Daoy (cell line): Measurements from ENCODE around the gene ARHGAP4. TPM values are rescaled to one million over a fixed set of nuclear protein-coding genes. Genes with fewer than 3 reads are reported as not detected.

ENCODE experiments used
- DNase-seq: peaks from one replicate; pipeline ENCODE4 v3.0.0-alpha.2; 2015; ENCODE audit warnings: low read depth
- total RNA-seq: library from RNA; depleted of rRNA; stranded (reverse); fragments of >200 nt; shearing (Covaris generic); gene quantifications from 2 replicates; pipeline ENCODE4 v1.2.3, GENCODE V29; 2014

The ARHGAP4 gene
- total RNA-seq, 1 experiment from 2014 or later: 2.6 TPM

GRCh38 chrX:153906126-153906917 lies 19.7 kb downstream of the ARHGAP4 start:
- DNase-seq: no peak

- no peak for DNase-seq
These were observed 20.5 kb downstream of the ARHGAP4 start for GRCh38 chrX:153905481-153906095.

DNA sequence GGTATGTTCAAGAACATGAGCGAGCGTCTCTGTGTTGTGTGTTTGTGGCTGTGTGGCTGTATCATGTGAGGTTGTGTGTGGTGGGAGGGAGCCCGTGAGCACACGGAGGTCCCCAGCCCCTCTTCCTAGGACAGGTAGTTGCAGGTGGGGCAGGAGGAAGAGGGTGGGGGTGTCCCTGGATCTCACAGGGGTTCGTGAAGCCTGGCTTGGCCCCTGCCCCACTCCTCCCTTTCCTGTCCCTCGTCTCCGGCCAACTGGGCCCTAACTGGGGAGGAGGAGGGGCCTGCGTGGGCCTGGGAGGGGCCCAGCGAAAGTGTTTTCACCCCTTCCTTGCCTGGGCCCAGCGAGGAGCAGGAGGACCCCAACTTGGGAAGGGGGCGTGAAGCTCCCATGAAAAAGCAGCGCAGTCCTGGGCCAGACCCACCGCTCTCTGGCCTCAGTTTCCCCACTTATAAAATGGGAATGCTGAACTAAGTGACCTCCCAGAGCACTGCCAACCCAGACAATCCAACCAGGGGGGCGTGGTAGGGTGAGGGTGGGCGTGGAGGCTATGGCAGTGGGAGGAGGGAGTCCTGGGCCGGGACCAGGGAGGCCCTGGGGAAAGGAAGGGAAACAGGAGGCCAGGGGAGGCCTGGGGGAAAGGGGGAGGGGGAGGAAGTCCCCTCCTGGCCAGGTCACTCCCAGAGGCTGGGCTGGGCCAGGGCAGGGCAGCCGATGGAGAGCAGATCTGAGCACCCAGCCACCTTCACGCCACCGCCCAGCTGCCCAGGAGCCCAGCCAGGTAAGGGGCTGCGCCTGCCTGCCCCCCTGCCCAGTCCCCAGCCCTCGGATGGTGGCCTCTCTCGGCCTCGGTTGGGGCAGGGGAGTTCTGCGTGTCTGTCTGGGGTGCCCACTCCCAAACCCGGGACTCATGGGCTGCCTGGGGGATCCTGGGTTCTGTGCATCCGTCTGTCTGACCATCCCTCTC lies 21.8 kb downstream of the ARHGAP4 start, which contains the start of gene AVPR2:
Gene AVPR2, plus strand, starts transcription at position 683 of the 967 bp plus-strand sequence. CDS start 473 bp downstream, outside the sequence.
- DNase-seq: no peak

- no peak for DNase-seq
These were observed 22.7 kb downstream of the ARHGAP4 start for GRCh38 chrX:153903238-153903980.

GRCh38 chrX:153902385-153902784 lies 23.7 kb downstream of the ARHGAP4 start:
- DNase-seq: peak; percentile 76

- DNase-seq: no peak
These were observed 24.3 kb downstream of the ARHGAP4 start for GRCh38 chrX:153901753-153902140.

GRCh38 chrX:153900831-153901752 lies 25.0 kb downstream of the ARHGAP4 start:
- DNase-seq: peak; percentile 89

DNA sequence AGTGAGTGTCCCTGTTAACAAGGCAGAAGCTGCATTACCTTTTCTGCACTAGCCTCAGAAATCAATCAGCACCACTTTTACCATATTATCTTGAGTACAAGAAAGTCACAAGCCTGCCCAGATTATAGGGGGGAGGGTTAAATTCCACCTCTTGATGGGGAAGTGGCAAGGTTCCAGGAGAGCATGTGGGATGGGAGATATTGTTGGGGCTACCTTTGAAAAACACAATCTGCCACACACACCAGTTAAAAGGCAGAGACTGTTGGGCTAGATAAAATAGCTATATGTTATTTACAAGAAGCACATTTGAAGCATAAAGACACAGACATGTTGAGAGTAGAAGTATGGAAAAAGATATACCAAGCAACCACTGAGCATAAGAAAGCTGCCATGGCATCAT lies 28.2 kb downstream of the ARHGAP4 start:
- DNase-seq: no peak

DNA sequence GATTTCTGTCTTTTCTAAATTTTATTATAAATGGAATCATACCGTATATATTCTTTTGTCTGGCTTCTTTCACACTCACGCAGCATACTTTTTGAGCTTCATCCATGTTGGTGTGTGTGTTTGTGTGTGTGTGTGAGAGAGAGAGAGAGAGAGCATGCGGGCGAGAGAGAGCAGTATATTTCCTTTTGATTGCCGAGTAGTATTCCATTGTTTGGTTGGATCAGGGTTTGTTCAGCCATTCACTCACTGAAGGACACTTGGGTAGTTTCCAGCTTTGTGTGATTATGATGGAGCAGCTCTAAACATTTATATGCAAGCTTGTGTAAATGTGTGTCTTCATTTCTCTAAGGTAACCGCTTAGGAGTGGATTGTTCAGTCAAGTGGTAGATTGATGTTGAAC lies 36.9 kb downstream of the ARHGAP4 start:
- no peak for DNase-seq

DNA sequence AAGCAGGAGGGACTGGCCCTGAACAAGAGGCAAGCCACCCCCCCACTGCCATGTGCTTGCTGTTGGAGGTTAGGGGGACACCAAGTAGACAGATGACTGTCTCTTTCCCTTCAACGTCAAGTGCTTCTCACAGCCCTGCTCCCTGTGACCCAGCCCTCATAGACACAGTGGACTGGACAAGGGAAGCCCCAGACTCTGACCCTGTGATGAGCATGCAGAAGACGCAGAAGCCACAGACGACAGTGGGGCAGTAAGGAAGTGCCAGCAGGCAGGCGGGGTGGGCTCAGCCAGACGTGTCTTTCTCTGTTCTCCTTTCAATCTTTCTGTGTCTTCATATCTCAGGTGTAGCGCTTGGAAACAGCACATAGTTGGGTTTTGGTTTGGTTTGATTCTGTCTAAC lies 37.7 kb downstream of the ARHGAP4 start:
- no peak for DNase-seq

DNA sequence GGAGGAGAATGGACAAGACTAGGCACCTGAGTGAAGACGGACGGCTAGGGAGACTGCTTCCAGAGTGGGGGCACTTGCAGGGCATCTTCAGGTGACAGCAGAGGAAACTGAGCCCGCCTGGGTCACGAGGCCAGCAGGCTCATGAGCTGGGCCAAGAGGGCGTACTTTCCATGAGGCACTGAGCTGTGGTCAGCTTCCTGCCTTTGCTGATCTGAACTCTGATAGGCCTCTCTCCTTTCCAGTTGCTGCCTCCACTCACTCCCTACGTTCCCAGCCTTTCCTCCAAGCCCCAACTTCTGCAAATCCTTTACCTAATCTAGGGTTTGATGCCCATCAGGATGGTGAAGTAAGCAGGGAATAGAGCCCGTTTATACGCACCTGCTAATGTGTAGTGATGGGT lies 38.7 kb downstream of the ARHGAP4 start:
- DNase-seq: no peak

GRCh38 chrX:153886915-153887314 lies 39.1 kb downstream of the ARHGAP4 start:
- peak; percentile 37 for DNase-seq

GRCh38 chrX:153885968-153886903 lies 39.8 kb downstream of the ARHGAP4 start, which contains the start of gene L1CAM:
Gene L1CAM, minus strand, starts transcription at chrX:153886173. Its CDS starts 10,337 bp downstream, at chrX:153875836.
- peak; percentile 42 for DNase-seq

GRCh38 chrX:153885208-153885787 lies 40.8 kb downstream of the ARHGAP4 start:
- DNase-seq: no peak

GRCh38 chrX:153884590-153884989 lies 41.5 kb downstream of the ARHGAP4 start:
- DNase-seq: no peak

DNA sequence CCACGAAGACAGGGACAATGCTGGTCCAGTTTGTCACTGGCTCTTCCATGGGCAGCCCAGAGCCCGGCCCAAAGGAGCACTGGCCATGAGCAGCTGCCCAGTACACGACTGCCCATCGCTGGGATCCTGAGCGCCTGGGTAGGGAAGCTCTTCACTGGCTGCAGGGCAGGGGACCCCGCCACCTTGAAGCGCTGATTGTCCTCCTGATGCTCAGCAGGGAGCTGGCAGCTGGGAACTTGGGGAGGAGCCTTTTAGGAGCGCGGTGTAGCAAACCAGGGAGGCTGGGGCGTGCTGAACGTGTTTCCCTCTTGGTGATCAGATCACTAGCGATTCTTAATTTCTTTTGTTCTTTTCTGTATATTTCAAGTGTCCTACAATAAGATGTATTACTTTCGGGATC lies 41.9 kb downstream of the ARHGAP4 start:
- DNase-seq: no peak

GRCh38 chrX:153883163-153883843 lies 42.8 kb downstream of the ARHGAP4 start:
- no peak for DNase-seq

- DNase-seq: no peak
These were observed 43.5 kb downstream of the ARHGAP4 start for GRCh38 chrX:153882557-153882956.
